Measurements from ENCODE around the gene RPRML.
"Not testable (repeated sequence)": the region's sequence is repeated elsewhere in the genome, so short reads cannot be mapped to it uniquely, and the experiment has no call there.

Gene RPRML

DNA sequence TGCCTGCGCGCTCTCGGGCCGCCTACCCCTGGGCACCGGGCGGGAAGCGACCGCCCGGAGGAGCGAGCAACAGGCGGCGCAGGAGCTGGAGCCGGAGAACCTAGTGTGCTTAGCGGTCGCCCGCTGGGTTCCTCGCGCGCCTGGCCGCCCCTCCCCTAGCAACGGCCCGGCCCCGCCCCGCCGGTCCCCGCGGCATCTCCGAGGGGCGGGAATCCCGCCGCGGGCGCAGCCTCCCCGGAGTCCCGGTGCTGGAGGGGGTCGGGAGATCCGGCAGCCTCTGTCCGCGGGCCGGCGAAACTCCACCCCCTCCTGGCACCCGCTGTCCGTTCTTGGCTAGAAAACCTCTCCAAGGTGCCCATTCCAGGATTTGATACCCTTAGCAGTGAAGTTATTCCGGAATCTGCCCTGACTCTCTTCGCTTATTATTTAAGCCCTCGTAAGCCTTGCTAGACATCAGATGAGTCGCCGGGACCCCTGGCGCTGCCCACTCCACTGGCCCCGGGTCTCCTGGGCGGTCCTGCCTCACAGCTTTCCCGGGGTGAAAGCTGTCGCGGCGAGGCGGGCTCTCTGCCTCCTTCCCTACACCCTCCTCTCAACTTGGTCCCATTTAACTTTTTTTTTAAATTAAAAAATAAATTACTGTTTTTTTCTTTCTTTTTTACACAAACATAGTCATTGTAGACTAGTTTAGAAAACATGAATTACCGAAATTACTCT, at the start of gene RPRML:
RPRML (minus strand) TSS at position 107 of the 717 bp plus-strand sequence. CDS start 246 bp downstream, outside the sequence.
- DNase-seq (ENCODE audit: low spot score), result no peak

DNA sequence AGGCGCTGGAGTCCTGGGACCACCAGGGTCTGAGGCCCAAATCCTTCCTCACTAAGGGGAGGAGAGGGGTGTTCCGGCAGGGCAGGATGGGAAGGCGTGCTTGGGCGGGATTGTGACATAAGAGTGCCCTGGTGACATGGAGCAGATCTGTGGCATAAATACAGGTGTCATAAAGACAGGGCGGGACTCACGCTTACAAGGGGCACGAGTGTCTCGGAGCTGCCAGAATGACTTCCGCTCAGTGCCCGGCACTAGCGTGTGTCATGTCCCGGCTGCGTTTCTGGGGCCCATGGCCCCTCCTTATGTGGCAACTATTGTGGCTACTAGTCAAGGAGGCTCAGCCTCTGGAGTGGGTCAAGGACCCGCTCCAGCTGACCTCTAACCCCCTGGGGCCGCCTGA, 37.9 kb upstream of the RPRML start:
- not testable (repeated sequence) for DNase-seq (ENCODE audit: low spot score)

DNA sequence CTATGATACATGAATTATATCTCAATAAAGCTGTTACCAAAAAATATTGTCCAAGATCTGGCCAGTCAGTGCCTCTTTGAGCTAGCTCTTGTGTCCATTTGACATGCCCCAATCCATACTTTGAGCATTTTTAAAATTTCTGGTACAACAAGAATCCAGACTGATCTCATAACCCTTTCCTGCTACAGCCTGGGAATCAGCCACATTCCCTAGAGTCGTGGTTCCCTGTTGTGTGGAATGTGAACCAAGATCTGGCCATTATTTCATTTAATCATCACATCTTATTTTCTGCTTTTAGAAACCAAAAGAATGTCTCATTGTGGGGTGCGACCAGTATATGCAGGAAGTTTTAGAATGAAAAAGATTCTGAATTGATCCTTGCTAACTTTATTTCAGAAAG, 34.3 kb upstream of the RPRML start:
- no peak for DNase-seq (ENCODE audit: low spot score)

DNA sequence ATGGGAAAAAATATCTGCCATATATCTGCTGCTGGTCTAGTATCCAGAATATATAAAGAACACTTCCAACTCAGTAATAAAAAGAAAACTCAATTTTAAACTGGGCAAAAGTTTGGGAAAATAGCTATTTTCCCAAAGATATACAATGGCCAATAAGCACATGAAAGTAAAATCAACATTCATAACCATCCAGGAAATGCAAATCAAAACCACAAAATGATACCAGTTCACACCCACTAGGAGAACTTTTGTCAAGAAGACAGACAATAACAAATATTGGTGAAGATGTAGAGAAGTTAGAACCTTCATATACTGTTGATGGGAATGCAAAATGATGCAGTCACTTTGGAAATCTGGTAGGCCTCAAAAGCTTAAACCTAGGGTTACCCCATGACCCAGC, 33.4 kb upstream of the RPRML start:
- DNase-seq (ENCODE audit: low spot score), result no peak

DNA sequence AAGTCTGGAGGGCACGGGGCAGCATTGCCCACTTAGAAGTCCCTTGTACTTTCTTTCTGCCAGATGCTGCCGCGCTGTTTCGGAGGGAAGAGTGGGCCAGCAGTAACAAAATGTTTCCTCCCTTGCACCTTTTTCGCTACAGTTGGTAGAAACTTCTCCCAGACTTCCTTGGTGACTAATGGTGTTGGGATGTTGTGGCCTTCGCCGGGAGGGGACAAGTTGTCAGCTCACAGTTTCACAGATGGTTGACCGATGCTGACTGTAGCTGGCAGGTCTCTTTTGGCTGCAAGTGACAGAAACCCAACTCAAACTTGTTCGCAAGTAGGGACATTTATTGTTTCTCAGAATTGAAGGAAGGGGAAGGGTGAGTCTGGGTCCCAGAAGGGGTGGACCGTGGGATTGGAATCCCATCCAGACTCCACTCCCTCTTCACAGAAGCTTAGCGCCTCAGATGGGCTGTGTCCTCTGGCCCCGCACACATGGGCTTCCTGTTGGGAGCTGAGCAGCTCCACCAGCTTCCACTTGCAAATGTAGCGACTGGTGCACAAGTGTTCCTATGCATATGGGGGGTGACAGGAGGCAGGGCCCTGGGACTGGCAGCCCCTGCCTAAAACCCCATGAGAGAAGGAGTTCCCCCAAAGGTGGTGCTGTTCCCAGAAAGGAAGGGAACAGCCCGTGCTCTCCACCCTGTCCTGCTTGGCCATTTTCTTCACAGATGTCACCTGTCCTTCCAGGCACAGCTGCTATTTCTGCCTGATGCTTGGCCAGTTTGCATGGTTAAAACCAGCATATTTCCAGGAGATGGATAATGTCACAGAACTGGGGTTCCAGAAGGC, 30.9 kb upstream of the RPRML start:
- DNase-seq (ENCODE audit: low spot score), result no peak

DNA sequence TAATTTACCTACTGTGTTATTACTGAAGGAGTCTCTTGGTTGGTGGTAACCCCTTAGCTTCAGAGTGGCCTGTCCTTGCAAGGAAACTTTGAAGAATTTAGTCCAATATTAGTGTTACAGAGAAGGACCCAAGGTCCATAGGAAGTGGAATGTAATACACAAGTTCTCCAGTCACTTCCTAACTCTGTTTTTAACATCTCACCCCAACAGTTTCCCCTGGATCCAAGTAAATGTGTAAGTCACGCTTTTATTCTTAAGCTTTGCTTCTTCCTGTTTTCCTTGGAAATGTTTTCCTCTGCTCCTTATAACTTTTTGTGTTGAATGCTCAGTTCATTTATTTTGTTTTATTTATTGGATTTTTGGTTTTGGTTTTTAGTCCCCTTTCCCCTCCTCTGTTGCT, 25.9 kb upstream of the RPRML start:
- DNase-seq (ENCODE audit: low spot score), result no peak

DNA sequence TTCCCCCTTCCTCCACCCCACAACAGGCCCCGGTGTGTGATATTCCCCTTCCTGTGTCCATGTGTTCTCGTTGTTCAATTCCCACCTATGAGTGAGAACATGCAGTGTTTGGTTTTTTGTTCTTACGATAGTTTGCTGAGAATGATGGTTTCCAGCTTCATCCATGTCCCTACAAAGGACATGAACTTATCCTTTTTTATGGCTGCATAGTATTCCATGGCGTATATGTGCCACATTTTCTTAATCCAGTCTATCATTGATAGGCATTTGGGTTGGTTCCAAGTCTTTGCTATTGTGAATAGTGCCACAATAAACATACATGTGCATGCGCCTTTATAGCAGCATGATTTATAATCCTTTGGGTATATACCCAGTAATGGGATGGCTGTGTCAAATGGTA, 24.8 kb upstream of the RPRML start:
- not testable (repeated sequence) for DNase-seq (ENCODE audit: low spot score)

DNA sequence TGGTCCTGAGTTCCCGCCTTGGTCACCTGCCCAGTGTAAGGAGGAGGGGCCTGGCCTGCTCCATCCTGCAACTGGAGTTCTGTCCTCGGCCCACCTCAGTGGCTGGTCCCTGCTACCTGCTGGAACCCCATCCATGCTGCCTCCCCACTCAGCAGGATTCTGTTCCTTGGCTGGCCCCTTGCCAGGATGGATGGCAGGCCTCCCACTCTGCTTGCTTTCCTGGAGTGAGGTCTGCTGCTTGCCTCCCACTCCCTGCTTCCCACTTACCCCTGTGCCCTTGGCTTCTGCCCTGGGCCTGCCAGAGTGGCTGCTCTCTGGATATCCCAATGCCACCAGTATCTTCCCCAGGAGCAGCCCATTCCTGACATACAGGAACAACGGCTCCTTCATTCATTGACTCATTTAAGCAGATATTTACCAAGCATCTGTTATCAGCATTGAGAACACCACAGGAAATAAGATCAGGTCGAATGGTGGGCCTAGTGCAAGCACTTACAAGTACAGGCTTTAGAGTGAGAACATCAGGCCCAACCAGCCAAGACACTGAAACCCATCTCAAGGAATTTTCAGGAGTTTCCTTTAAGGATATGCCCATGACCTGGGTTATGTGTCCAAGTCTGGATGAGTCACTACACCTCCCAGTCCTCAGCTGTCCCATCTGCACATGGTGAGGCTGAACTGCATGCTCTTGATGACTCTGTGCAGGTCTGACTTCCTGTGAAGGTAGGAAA, 17.0 kb upstream of the RPRML start:
- DNase-seq (ENCODE audit: low spot score), result no peak

DNA sequence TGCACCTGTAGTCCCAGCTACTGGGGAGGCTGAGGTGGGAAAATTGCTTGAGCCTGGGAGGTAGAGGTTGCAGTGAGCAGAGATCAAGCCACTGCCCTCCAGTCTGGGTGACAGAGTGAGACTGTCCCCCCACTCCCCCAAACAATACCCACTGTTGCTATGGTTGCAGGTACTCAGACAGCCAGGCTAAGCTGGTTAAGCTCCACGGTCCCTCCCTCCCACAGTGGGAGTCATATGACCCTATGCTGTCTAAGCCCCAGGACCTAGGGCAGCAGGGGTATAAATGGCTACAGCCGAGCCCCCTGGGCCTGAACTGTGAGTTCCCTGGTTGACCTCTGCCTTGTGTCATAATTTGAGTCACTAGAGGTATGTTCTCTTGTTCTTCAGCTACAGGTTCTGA, 15.9 kb upstream of the RPRML start:
- no peak for DNase-seq (ENCODE audit: low spot score)

DNA sequence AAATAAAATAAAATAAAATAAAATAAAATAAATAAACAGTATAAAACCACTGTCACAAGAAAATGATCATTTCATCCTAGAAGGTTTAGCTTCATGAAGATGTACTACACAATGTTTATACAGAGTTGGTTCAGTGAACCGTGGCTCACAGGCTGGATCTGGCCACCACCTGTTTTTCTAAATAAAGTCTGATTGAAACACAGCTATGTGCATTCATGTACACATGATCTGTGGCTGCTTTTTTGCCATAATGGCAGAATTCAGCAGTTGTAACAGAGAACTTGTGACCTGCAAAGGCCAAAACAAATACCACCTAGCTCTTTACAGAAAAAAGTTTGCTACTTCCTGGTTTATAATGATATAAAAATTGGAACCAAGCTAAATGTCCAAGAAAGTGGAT, 12.6 kb upstream of the RPRML start:
- DNase-seq (ENCODE audit: low spot score), result no peak

DNA sequence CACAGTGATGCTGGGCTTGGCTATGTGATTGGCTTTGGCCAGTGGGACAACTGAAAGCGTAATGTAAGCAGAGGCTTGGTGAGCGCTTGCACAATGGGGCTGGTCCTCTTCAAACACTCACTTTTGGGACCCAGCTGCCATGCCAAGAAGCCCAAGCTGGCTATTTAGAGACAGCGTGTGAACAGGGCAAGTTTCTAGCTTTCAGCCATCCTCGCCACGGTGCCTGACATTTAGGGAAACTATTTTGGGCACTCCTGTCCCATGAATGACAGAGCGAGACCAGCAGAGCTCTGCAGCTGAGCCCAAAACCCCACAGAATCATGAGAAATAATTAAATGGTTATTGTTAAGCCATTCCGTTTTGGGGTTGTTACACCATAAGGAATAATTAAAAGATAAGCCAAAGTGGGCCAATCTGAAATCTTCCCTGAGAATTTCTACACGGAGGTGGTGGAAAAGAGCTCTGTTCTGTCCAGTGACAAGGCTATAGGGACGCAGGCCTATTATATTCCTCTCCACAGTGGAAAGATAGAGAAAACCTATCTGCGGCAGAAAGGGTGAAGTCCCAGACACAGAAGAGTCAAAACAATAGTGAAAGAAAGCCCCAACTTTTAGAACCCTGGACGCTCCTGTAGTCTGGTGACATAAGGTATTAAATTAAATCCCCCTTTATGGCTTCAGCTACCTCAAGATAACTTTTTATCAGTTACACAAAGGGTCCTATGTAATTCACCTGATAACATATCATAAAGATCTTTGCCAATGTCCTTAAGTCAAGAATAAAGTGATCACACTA, 10.8 kb upstream of the RPRML start:
- DNase-seq (ENCODE audit: low spot score), result no peak

DNA sequence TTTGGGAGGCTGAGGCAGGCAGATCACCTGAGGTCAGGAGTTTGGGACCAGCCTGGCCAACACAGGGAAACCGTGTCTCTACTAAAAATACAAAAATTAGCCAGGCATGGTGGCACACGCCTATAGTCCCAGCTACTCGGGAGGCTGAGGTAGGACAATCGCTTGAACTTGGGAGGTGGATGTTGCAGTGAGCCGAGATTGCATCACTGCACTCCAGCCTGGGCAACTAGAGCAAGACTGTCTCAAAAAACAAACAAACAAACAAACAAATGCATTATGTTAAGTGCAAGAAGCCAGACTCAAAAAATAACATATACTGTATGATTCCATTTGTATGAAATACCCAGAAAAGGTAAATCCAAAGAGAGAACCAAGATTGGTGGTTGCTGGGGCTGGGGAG, 8.9 kb upstream of the RPRML start:
- DNase-seq (ENCODE audit: low spot score), result not testable (repeated sequence)

DNA sequence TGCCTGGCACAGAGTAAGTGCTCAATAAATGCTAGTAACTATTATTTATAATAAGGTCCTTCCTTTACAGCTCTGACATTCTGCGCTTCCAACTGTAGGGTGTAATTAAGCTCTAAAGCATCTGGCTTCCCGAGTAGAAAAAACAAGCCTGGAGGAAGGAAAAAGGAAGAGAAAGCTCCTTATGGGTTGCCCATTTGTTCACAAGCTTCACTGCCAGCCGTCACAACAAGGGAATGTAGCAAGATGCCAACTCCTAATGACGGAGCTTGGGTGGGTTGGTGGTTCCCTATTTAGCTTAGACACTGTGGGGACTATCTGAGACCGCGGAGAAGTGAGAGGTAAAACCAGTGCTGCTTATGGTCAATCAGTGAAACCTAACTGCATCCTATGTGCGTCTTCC, 7.3 kb upstream of the RPRML start:
- no peak for DNase-seq (ENCODE audit: low spot score)

DNA sequence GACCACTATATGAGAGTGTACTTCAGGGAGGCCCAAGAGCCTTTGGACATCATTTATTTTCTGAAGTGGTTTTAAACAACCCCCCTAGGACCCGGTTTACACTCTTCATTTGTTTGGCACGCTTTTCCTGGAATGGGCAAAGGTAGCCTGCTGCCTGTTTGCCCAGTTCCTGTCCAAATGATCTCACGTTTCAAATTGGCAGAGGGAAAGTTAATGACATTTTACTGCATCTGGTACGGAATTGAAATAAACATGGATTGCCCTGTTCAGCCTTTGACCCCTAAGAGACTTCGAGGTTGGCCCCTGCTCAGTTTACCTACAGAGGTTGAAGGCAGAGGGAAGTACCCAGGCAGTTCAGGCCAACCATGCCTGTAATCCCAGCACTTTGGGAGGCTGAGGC, 5.8 kb upstream of the RPRML start:
- no peak for DNase-seq (ENCODE audit: low spot score)

DNA sequence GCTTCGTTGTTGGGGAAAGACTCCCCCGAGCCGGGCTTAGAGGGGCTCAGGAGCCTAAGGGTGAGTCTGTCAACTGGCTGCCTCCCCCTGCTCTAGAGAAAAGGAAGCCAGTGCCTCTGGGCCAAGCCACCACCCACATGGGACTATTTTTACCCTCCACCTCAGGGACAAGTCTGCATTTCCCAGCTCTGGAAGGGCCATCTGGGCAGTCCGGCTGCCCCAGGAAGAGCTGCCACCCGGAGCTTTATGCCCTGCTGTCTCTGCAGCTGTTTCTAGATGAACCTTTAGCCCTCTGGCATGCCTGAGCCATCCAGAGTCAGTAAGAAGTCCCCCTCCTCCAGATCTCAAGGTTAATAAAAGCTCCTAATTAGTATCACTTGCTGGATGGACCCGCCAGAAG, 5.3 kb upstream of the RPRML start:
- DNase-seq (ENCODE audit: low spot score), result no peak

DNA sequence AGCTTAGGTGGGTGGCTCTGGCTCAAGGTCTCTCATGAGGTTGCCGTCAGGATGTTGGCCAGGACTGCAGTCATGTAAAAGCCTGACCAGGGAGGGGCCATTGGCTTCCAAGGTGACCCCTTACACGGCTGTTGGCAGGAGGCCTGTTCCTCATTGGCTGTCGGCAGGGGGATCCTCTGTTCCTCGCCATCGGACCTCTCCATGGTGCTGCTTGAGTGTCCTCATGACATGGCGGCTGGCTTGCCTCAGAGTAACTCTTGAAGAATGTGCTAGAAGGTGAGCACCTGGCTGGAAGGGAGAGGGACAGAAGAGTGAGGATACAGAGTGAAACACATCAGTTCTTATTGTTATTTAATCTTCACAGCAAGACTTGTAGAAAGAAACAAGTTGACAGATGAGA, 4.7 kb upstream of the RPRML start:
- DNase-seq (ENCODE audit: low spot score), result no peak

DNA sequence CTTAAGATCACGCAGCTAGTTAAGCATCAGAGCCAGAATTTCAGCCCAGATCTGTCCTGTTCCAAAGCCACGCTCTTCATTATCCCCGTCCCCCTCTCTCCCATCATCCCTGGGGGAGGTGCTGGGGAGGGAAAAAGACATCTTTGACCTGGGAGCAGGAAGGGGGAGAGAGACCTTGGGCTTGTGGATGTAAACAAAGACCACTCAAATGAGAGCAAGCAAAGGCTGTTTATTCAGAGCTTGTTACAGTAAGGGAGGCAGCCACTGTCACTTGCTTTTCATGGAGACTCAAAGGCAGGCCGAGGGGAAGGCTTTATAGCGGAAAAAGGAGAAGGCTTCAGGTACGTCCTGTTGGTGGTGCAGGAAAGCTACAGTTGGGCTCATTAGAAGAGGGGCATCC, 3.5 kb upstream of the RPRML start:
- DNase-seq (ENCODE audit: low spot score), result no peak

DNA sequence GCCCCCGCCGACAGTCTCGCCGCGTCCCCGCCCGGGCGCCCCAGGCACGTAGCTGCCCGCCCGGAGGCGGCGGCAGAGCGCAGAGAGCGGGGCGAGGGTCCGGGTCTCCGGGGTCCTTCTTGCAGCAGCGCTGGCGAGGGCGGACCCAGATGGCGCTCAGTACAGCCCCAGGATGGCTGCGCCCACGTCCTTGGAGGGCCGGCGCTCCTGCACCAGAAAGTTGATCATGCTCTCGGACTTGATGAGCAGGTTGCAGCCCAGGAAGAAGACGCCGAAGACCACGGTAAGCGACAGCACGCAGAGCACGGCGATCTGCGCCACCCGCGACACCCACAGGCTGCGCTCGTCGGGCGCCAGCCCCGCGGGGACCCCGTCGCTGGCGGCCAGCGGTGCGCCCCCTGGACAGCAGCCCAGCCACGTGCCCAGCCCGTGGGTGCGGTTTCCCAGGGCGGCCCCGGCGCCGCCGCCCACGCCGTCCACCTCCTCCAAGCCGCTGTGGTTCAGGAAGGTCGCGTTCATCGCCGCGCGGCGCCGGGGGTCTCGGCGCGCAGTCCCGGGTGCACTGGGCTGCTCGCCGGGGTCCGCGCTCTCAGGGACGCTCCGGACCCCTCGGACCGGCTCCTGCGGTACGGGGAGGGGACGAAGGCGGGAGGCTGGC, 435 bp downstream of the RPRML start:
- no peak for DNase-seq (ENCODE audit: low spot score)

DNA sequence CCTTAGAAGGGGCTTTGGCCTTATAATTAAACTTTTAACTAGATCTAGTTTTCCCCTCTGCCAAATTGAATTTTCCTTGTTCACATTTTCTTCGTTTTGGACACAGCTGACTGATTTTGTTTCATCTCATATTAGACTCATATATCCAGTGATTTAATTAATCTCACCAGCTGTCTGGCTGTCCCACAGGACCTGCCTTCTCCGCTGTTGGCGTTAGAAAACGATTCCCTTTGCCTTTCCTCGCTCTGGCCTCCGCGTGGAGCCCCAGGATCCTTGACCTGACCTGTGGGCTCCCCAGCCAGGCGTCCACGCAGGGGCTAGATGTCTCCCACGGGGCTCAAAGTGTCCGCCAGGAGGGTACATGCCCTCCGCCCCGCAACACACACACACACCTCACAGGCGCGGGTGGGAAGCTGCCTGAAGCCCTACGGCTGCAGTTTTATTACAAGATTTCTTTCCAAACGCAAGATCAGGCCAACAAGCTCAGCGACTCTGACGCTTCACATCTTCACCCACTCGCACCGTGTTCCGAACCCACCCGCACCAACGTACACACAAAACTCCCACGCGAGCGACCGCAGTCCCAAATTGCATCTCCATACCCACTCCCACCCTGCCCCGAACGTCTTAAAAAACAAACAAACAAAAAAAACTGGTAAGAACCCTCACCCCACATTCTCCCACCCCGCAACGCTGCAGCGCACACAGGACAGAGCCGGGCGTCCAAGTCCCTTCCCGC, 1.1 kb downstream of the RPRML start:
- DNase-seq (ENCODE audit: low spot score), result no peak

DNA sequence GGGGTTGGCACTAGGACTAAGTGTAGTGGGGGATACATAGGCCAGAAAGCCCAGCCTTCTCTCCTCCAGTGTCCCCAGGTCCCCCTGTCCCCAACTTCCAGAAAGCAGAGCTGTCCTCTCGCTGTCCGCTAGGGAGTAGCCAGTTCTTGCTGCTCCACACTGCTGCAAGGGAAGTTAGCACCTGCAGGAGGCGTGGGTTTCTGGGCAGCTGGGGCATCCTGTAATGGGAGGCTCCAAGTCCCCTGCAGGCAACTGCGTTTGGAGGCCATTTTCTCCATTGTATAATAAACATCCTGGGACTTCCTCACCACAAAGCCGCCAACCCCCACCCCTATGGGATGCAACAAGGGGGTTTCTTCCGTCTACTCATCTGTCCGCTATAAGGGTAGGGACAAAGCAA, 1.7 kb downstream of the RPRML start:
- no peak for DNase-seq (ENCODE audit: low spot score)

Data from COLO829 (cell line).